GM12874 (cell line): ENCODE measurements around the gene BPIFB4.

Source experiments
- CTCF ChIP-seq: IDR thresholded peaks from 2 replicates; pipeline ENCODE4 v1.5.1; 2011; ENCODE audit warnings: low read depth, mild to moderate bottlenecking, control low read depth, low read length, moderate library complexity; ENCODE audit not compliant: insufficient read depth

The BPIFB4 gene

DNA sequence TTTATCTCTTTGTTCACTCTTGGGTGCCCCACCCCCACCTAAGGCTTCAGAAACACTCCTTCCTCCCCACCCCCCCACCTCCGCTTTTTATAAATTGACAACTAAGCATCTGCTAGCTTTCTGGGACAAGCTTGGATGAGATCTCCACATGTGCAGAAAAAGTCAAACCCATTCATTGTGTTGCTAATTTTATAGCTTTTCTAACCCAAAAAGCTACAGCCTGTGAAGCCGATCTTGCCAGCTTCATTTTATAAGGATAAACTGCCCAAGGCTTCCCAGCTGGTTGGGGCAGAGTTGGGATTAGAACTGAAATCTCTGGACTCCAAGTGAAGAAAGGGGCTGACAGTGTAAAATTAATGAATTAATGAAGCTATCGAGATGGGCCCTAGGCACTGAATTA is 24.1 kb downstream of the BPIFB4 start:
- no peak for TF ChIP-seq CTCF

- no peak for TF ChIP-seq CTCF
These were observed 24.9 kb downstream of the BPIFB4 start for GRCh38 chr20:33104336-33104735.

- TF ChIP-seq CTCF: no peak
These were observed 26.0 kb downstream of the BPIFB4 start for GRCh38 chr20:33105316-33105924.

- no peak for TF ChIP-seq CTCF
These were observed 29.2 kb downstream of the BPIFB4 start for GRCh38 chr20:33108661-33109060.

GRCh38 chr20:33110147-33110825 is 30.8 kb downstream of the BPIFB4 start:
- TF ChIP-seq CTCF: no peak

DNA sequence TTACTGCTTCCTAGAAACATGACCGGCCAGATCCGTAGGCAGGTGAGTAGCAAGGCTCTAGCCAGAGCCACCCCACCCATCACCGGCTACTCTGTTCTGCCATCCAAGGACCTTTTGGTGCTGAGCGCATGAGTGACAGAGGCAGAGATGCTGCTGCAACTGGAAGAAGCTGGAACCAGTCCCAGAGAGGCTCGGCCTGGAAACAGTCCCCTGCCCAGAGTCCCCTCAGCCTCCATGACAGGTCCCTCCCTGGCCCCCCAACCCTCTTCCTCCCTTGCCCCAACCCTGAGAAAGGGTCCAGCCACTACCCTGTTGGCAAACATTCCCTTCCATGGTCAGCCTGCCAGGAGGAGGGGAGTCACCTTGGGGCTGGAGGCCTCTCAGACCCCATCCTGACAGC is 31.9 kb downstream of the BPIFB4 start:
- no peak for TF ChIP-seq CTCF

DNA sequence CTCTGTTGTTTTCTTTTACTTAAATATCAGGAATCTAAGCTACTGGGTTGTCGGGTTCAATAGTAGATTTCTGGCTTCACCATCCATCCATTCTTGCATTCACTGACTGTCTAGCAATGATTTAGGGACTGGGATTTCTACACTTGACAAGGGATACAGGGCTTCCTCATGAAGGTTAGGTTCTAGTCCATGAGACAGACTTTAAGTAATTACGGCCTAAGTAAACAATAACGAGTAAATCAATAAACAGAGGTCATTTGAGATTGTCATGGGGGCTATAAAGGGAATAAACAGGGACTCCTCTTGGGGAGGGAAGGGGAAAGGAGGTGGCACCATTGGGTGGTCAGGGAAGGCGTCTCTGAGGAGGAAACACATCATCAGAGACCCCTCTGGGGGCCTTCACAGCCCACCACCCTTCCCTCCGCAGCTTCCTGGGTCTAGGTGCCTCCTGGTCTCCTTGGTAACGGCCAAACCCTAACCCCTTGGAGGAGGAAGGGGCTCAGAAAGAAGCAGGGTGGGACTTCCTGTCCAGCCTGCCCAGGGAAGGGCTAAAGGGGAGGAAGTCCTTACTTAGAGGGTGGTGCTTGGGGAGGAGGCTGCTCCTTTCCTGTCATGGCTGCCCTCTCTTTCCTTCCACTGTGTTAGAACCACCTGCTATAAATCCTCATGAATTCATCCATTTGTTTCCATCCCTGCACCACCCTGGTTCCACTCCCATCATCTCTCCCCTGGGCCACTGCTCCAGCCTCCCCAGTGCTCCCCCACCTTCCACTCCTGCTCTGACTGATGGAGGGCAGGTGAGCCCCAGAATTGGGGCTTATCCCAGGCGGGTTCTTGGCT is 33.3 kb downstream of the BPIFB4 start:
- no peak for TF ChIP-seq CTCF
